Measurements from ENCODE around the gene GUCD1. TPM values are rescaled to one million over a fixed set of nuclear protein-coding genes. Genes with fewer than 3 reads are reported as not detected.

The GUCD1 gene
- total RNA-seq, 2 experiments from 2014 or later = 127 to 145 TPM

- Mint-ChIP-seq H3K27me3 (peaks cover 3% of the 10 kb centered on the region), H3K9me3 (no peaks in the 10 kb centered on the region), H3K4me3 (no peak overlapping the region), H3K4me1 (peaks cover 13% of the 10 kb centered on the region), H3K27ac (no peak overlapping the region), H3K36me3 (no peaks in the 10 kb centered on the region)
- no peak for DNase-seq
Measured at GRCh38 chr22:24512043-24512442, 42.9 kb downstream of the GUCD1 start.

GRCh38 chr22:24510637-24511625 lies 44.0 kb downstream of the GUCD1 start:
- H3K4me1 Mint-ChIP-seq = peaks cover 13% of the 10 kb centered on the region
- no peak for DNase-seq
- no peak overlapping the region for H3K27ac Mint-ChIP-seq
- peaks cover 3% of the 10 kb centered on the region for H3K27me3 Mint-ChIP-seq
- no peaks in the 10 kb centered on the region for H3K9me3 Mint-ChIP-seq
- H3K36me3 Mint-ChIP-seq = no peaks in the 10 kb centered on the region
- no peak overlapping the region for H3K4me3 Mint-ChIP-seq

GRCh38 chr22:24507716-24508115 lies 47.2 kb downstream of the GUCD1 start:
- H3K27ac Mint-ChIP-seq = no peak overlapping the region
- peaks cover 19% of the 10 kb centered on the region for H3K4me1 Mint-ChIP-seq
- H3K27me3 Mint-ChIP-seq = peaks cover 3% of the 10 kb centered on the region

GRCh38 chr22:24506802-24507438 lies 48.0 kb downstream of the GUCD1 start:
- DNase-seq = no peak
- Mint-ChIP-seq H3K9me3 (no peaks in the 10 kb centered on the region), H3K4me1 (peaks cover 16% of the 10 kb centered on the region), H3K27me3 (peaks cover 9% of the 10 kb centered on the region), H3K4me3 (no peak overlapping the region), H3K27ac (no peak overlapping the region), H3K36me3 (no peaks in the 10 kb centered on the region)

More at GRCh38 chr22:24507716-24508115, 47.2 kb downstream of the GUCD1 start:
- H3K9me3 Mint-ChIP-seq = no peaks in the 10 kb centered on the region
- no peak overlapping the region for H3K4me3 Mint-ChIP-seq
- no peaks in the 10 kb centered on the region for H3K36me3 Mint-ChIP-seq
- DNase-seq = no peak

- Mint-ChIP-seq H3K4me1 (peaks cover 5% of the 10 kb centered on the region), H3K27me3 (peaks cover 6% of the 10 kb centered on the region), H3K36me3 (no peaks in the 10 kb centered on the region), H3K27ac (no peak overlapping the region), H3K9me3 (no peaks in the 10 kb centered on the region), H3K4me3 (no peak overlapping the region)
- DNase-seq = no peak
Measured at GRCh38 chr22:24504956-24505736, 49.8 kb downstream of the GUCD1 start.

- Mint-ChIP-seq H3K4me1 (peaks cover 5% of the 10 kb centered on the region), H3K9me3 (no peaks in the 10 kb centered on the region), H3K4me3 (no peak overlapping the region), H3K36me3 (no peaks in the 10 kb centered on the region), H3K27ac (no peak overlapping the region), H3K27me3 (peaks cover 6% of the 10 kb centered on the region)
- DNase-seq = no peak
Measured at GRCh38 chr22:24504540-24504939, 50.4 kb downstream of the GUCD1 start.

- Mint-ChIP-seq H3K27me3 (peaks cover 6% of the 10 kb centered on the region), H3K4me1 (peaks cover 5% of the 10 kb centered on the region), H3K27ac (no peak overlapping the region), H3K4me3 (no peak overlapping the region), H3K9me3 (no peaks in the 10 kb centered on the region), H3K36me3 (no peaks in the 10 kb centered on the region)
- no peak for DNase-seq
Measured at GRCh38 chr22:24503843-24504338, 51.0 kb downstream of the GUCD1 start.

GRCh38 chr22:24503137-24503842 lies 51.6 kb downstream of the GUCD1 start:
- DNase-seq = peak; percentile 61
- Mint-ChIP-seq H3K9me3 (no peaks in the 10 kb centered on the region), H3K4me3 (no peak overlapping the region), H3K4me1 (peaks cover 8% of the 10 kb centered on the region), H3K36me3 (no peaks in the 10 kb centered on the region), H3K27me3 (peaks cover 6% of the 10 kb centered on the region), H3K27ac (no peak overlapping the region)

GRCh38 chr22:24502541-24502940 lies 52.4 kb downstream of the GUCD1 start:
- peaks cover 6% of the 10 kb centered on the region for H3K27me3 Mint-ChIP-seq
- no peak overlapping the region for H3K27ac Mint-ChIP-seq
- H3K36me3 Mint-ChIP-seq = no peaks in the 10 kb centered on the region
- DNase-seq = no peak
- H3K4me3 Mint-ChIP-seq = no peak overlapping the region
- H3K4me1 Mint-ChIP-seq = peaks cover 15% of the 10 kb centered on the region
- no peaks in the 10 kb centered on the region for H3K9me3 Mint-ChIP-seq

GRCh38 chr22:24502034-24502433 lies 52.9 kb downstream of the GUCD1 start:
- Mint-ChIP-seq H3K27ac (no peak overlapping the region), H3K9me3 (no peaks in the 10 kb centered on the region), H3K4me1 (peaks cover 15% of the 10 kb centered on the region), H3K27me3 (peaks cover 6% of the 10 kb centered on the region), H3K4me3 (no peak overlapping the region), H3K36me3 (no peaks in the 10 kb centered on the region)
- no peak for DNase-seq

- Mint-ChIP-seq H3K4me1 (peaks cover 15% of the 10 kb centered on the region), H3K9me3 (no peaks in the 10 kb centered on the region), H3K4me3 (no peak overlapping the region), H3K27ac (no peak overlapping the region), H3K27me3 (peaks cover 6% of the 10 kb centered on the region), H3K36me3 (no peaks in the 10 kb centered on the region)
- DNase-seq = no peak
Measured at GRCh38 chr22:24501301-24502005, 53.5 kb downstream of the GUCD1 start.

GRCh38 chr22:24500277-24500820 lies 54.6 kb downstream of the GUCD1 start:
- Mint-ChIP-seq H3K27ac (no peak overlapping the region), H3K27me3 (peaks cover 14% of the 10 kb centered on the region), H3K4me1 (peaks cover 15% of the 10 kb centered on the region), H3K36me3 (no peaks in the 10 kb centered on the region), H3K4me3 (no peak overlapping the region), H3K9me3 (no peaks in the 10 kb centered on the region)
- no peak for DNase-seq

GRCh38 chr22:24499706-24500276 lies 55.1 kb downstream of the GUCD1 start:
- H3K4me1 Mint-ChIP-seq = peaks cover 15% of the 10 kb centered on the region
- H3K4me3 Mint-ChIP-seq = no peak overlapping the region
- no peak overlapping the region for H3K27ac Mint-ChIP-seq
- no peaks in the 10 kb centered on the region for H3K9me3 Mint-ChIP-seq
- DNase-seq = no peak
- H3K36me3 Mint-ChIP-seq = no peaks in the 10 kb centered on the region
- peaks cover 19% of the 10 kb centered on the region for H3K27me3 Mint-ChIP-seq
